ELF-1 (cell line): ENCODE measurements around the gene ING2.
"Not testable (repeated sequence)": the region's sequence is repeated elsewhere in the genome, so short reads cannot be mapped to it uniquely, and the experiment has no call there.

ENCODE experiments used
- DNase-seq: peaks from one replicate; pipeline ENCODE4 v3.0.0-alpha.2; 2016; ENCODE audit warnings: low read depth, low spot score

ING2 gene

DNA sequence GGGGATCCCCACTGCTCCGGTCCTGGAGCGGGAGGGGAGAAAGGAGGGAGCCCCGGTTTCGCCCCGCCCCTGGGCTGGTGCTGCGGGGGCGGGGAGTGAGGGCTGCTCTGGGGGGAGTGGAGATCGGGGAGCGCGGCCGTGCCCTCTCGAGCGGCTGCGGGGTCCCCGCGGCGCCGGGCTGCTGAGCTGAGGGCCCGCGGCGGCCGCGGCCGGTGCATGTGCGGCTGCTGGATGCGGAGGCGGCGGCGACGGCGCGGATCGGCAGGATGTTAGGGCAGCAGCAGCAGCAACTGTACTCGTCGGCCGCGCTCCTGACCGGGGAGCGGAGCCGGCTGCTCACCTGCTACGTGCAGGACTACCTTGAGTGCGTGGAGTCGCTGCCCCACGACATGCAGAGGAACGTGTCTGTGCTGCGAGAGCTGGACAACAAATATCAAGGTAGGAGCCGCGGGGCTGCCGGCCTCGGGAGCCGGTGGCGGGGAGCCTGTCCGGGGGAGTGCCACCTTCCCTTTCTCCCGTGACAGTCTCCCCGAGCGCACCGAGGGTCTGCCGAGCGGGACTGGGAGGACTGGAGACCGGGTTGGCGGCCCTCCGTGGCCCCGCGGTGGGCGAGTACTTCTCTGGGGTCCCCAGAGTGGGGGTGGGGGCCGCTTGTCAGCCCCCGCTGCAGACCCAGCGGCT is at the start of gene ING2:
ING2 (plus strand) TSS at position 129 of the 681 bp plus-strand sequence; CDS start at position 267, 138 bp downstream.
- peak; percentile 64 for DNase-seq

- no peak for DNase-seq
Measured at GRCh38 chr4:183455431-183456195, 49.2 kb upstream of the ING2 start.

GRCh38 chr4:183458005-183458404 is 46.9 kb upstream of the ING2 start:
- no peak for DNase-seq

- not testable (repeated sequence) for DNase-seq
Measured at GRCh38 chr4:183463903-183464619, 40.8 kb upstream of the ING2 start.

DNA sequence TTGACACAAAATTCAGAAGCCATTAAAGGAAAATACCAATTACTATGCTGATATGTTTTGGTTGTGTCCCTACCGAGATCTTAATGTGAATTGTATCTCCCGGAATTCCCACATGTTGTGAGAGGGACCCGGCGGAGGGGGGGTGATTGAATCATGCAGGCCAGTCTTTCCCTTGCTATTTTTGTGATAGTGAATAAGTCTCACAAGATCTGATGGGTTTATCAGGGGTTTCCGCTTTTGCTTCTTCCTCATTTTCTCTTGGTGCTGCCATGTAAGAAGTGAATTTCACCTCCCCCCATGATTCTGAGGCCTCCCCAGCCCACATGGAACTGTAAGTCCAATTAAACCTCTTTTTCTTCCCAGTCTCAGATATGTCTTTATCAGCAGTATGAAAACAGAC is 39.0 kb upstream of the ING2 start:
- DNase-seq, result not testable (repeated sequence)

DNA sequence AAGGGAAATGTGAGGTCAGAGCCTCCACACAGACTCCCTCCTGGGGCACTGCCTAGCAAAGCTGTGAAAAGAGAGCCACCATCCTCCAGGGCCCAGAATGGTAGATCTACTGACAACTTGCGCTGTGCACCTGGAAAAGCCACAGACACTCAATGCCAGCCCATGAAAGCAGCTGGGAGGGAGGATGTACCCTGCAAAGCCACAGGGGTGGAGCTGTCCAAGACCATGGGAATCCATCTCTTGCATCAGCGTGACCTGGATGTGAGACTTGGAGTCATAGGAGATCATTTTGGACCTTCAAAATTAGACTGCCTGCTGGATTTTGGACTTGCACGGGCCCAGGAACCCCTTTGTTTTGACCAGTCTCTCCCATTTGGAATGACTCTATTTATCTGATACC is 37.6 kb upstream of the ING2 start:
- no peak for DNase-seq

DNA sequence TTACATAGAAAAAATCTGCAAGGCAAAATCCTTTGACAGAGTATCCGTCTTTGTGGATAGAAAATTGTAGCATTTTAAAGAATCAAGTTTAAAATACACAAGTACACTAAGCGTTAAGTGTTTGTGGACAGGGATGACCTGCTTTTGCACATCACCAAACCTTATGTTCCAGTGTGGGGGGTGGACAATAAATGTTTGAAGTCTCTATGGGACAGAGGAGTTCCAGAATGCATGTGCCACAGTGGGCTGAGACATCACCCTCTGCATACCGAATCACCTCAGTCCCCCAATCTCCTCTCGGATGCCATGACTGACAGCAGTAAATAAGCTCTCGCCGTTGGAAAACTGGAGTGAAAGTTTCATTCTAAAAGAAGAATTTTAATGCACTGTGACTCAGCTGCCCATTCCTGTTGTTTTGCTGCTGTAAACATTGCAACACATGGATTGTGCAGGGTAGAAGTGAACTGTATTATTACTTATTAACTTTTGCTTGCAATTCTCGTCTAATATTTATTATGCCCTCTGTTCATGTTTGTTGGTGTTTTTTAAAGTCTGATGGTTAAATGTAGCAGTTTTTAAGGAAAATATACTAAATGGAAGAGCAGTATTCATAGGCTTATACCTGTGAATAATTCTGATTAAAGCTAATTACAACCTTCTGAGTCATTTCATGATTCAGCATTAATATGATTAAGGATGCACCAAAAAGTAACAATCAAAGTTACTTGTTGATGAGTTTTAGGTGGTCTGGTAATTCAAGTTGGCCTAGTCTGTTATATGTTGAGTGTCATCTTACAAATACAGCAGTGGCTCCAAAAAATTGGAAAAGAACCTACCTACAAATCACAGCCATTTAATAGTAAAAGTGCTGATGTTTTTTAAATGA is 36.4 kb upstream of the ING2 start:
- DNase-seq, result no peak

- DNase-seq, result no peak
Measured at GRCh38 chr4:183469285-183469684, 35.6 kb upstream of the ING2 start.

DNA sequence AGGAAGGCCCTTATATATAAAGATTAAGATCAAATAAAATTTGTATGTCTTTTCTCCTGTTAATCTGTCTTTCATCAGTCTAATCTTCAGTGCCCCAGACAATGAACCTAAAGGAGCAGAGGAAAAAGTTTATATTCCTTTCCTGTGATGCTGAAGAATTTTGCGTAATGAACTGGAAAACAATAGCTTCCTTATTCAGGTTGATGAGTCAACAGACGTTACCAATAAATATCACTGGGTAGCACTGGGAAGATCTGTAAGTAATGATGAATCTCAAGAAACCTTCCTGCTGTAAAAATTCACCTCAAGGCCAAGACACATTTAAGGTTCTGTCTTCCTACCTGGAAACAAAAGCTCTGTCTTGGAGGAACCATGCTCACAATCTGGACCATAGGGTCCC is 34.9 kb upstream of the ING2 start:
- no peak for DNase-seq

DNA sequence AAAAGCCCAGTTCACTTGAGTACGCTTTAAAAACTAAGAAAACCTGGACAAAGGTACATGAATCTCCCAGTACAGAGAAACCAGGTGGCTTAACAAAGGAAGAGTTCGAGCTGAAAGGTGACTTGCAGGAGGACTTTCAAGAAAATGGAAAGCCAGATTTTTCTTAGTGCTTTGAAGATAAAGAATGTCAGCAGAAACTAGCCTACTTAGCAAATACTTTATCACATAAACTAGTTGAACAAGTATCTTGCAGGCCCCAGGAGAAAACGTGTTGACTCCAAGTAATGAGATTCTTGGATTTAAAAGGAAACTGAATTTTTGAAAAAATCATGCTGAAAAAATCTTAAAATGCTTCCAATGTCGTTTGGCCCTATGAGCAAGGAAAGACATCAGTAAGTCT is 34.0 kb upstream of the ING2 start:
- no peak for DNase-seq

DNA sequence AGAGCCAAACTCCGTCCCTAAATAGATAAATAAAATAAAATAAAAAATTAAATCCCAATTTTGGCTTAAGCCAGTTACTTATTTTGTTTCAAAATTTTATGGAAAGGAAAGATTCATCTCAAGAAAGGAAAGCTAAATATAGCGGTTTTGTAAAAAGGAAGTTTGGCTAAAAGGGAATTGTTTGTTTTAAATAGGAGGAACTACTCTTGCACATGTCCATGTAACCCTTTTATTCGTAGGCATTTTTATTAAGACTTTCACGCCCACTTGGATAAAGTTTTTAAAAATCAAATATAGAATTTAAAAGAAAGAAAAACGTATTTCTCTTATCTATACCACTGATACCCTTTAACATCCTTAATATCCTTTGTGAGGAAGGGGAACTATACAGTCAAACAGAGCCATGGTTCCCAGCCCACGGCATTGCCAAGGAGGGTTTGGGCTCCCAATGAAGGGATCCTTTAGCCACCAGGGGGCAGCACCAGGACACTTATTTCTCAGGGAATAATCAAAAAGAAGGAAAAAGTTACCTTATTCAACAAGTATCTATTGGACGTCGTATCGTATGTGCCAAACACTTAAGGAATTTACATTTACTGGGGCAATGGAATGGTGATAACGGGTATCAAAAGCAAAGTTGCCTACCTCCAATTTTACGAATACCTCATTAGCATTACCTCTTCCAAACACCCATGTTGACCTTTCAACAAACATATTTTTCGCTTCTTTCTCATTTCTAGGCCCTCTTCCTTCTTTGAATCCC is 32.7 kb upstream of the ING2 start:
- DNase-seq, result peak; percentile 78

GRCh38 chr4:183478123-183478522 is 26.7 kb upstream of the ING2 start:
- no peak for DNase-seq

- no peak for DNase-seq
Measured at GRCh38 chr4:183478926-183479325, 25.9 kb upstream of the ING2 start.

GRCh38 chr4:183482515-183483095 is 22.3 kb upstream of the ING2 start:
- DNase-seq, result not testable (repeated sequence)

DNA sequence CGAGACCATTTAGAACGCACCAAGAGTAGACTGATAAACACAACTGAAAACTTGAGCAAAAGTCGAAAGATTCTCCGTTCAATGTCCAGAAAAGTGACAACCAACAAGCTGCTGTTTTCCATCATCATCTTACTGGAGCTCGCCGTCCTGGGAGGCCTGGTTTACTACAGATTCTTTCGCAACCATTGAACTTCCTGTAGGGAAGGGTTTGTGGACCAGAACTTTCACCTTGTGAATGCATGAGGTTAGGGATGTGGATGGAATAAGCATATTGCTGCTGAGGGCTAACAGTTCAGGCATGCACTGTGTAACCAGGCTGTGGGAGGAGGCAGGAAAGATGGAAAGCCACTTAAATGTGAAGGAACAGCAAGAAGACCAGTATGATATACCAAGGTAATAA is 20.9 kb upstream of the ING2 start:
- DNase-seq, result no peak

- DNase-seq, result no peak
Measured at GRCh38 chr4:183485411-183486160, 19.3 kb upstream of the ING2 start.

GRCh38 chr4:183492791-183493222 is 12.1 kb upstream of the ING2 start:
- no peak for DNase-seq

GRCh38 chr4:183493246-183493645 is 11.6 kb upstream of the ING2 start:
- no peak for DNase-seq

GRCh38 chr4:183495184-183495583 is 9.7 kb upstream of the ING2 start:
- DNase-seq, result no peak

DNA sequence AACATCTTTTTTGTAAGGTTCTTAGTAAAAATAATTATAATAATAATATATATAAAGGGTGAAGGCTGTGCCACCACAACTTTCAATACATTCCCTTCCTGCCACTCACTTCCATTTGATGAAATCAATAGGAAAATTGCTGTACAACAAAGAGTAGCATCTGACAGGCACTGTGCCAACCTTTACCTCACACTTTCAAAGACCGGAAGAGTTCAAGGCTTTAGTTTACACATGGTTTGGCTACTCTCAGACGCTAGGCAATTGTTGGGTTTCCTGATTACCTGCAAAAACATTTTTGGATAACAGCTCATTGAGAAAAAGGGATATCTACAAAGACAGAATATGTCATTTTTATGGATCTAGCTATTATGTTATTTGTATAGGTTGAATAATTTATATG is 5.5 kb upstream of the ING2 start:
- no peak for DNase-seq
